K562 (cell line): ENCODE data around the gene SKAP1. TPM values are rescaled to one million over a fixed set of nuclear protein-coding genes. Genes with fewer than 3 reads are reported as not detected.
A peak's percentile ranks its signal among the peaks of the same experiment; 100 is the strongest.

ENCODE experiments used
- CTCF ChIP-seq, 3 experiments: IDR thresholded peaks in 2 of 3; conservative IDR thresholded peaks in 1 of 3; 2 replicates each; pipeline ENCODE4 v1.5.1; 2011 to 2012; ENCODE audit warnings: low read length in 3 of 3, mild to moderate bottlenecking in 3 of 3, control low read depth in 2 of 3, improper control_type of control experiment in 1 of 3, inconsistent platforms in 1 of 3, low read depth in 1 of 3, mixed read lengths in 1 of 3, moderate library complexity in 1 of 3; ENCODE audit not compliant: insufficient read depth in 2 of 3
- CTCFL ChIP-seq: IDR thresholded peaks from 2 replicates; pipeline ENCODE4 v1.6.1; 2011; ENCODE audit warnings: borderline replicate concordance, low read depth, mild to moderate bottlenecking, moderate library complexity, low read length; ENCODE audit not compliant: insufficient read depth, poor library complexity, severe bottlenecking
- FOXP4 ChIP-seq: sonication (generic); formaldehyde crosslinking; IDR thresholded peaks from 2 replicates; pipeline ENCODE4 v1.8.0; 2022; ENCODE audit warnings: mild to moderate bottlenecking, missing genetic modification reagents, borderline replicate concordance
- HIVEP1 ChIP-seq: fragments of 250-450 bp; sonication (Bioruptor Pico); IDR thresholded peaks from 2 replicates; pipeline ENCODE4 v1.4.0; 2020; ENCODE audit warnings: mild to moderate bottlenecking
- HMBOX1 ChIP-seq: sonication (generic); IDR thresholded peaks from 2 replicates; pipeline ENCODE4 v1.6.1; 2016
- HOMEZ ChIP-seq: fragments of 250-450 bp; sonication (Bioruptor Pico); IDR thresholded peaks from 2 replicates; pipeline ENCODE4 v1.4.0; 2020; ENCODE audit warnings: mild to moderate bottlenecking, moderate library complexity
- KDM1A ChIP-seq, 2 experiments: fragments of 450-650 bp; IDR thresholded peaks; 2 replicates each; pipeline ENCODE4 v1.6.1; 2016; ENCODE audit warnings: mild to moderate bottlenecking in 2 of 2
- PHF20 ChIP-seq: fragments of 450-650 bp; IDR thresholded peaks from 2 replicates; pipeline ENCODE4 v1.6.1; 2018; ENCODE audit not compliant: partially characterized antibody
- PKNOX1 ChIP-seq: fragments of 450-650 bp; IDR thresholded peaks from 2 replicates; pipeline ENCODE4 v1.6.1; 2016
- RCOR1 ChIP-seq, 2 experiments: IDR thresholded peaks; 2 replicates each; pipeline ENCODE4 v1.6.1; 2012; ENCODE audit warnings: low read depth in 2 of 2, low read length in 2 of 2, borderline replicate concordance in 1 of 2, improper control_type of control experiment in 1 of 2
- SIN3A ChIP-seq, 2 experiments: fragments of 150-350 bp in 1 of 2; IDR thresholded peaks; 2 replicates each; pipeline ENCODE4 v1.6.1; 2011 to 2016; ENCODE audit warnings: borderline replicate concordance in 2 of 2, low read depth in 2 of 2, low read length in 2 of 2, mild to moderate bottlenecking in 2 of 2, moderate library complexity in 2 of 2; ENCODE audit not compliant: control insufficient read depth in 1 of 2
- SP2 ChIP-seq: IDR thresholded peaks from 2 replicates; pipeline ENCODE4 v1.6.1; 2011; ENCODE audit warnings: mild to moderate bottlenecking, low read depth, low read length, moderate library complexity; ENCODE audit not compliant: poor library complexity, severe bottlenecking; ENCODE audit errors: extremely low read depth
- TCFL5 ChIP-seq: fragments of 250-450 bp; sonication (Bioruptor Pico); conservative IDR thresholded peaks from 2 replicates; pipeline ENCODE4 v1.6.1; 2021; ENCODE audit warnings: mild to moderate bottlenecking, moderate library complexity, matching md5 sums
- ZEB2 ChIP-seq: fragments of 450-650 bp; IDR thresholded peaks from 2 replicates; pipeline ENCODE4 v1.6.1; 2016
- ZFX ChIP-seq: sonication (generic); formaldehyde crosslinking; IDR thresholded peaks from 2 replicates; pipeline ENCODE4 v1.8.0; 2022; ENCODE audit warnings: mild to moderate bottlenecking, missing genetic modification reagents, moderate library complexity
- polyA plus RNA-seq, 8 experiments: library from polyadenylated mRNA; depleted of rRNA in 4 of 8; stranded (reverse) in 5 of 8; unstranded in 3 of 8; fragments of >200 nt; fragmentation: Nextera tagmentation in 2 of 8; fragmentation: Illumina TruSeq in 1 of 8; extraction: Ambion mirVana in 2 of 8; extraction: Trizol in 1 of 8; gene quantifications; 2 replicates each; pipeline versions ENCODE4 v1.2.1 to v1.2.3, GENCODE V29; 2011 to 2014; ENCODE audit warnings: inconsistent platforms in 1 of 8, missing spikeins in 1 of 8
- total RNA-seq, 7 experiments: library from RNA; depleted of rRNA in 6 of 7; stranded (reverse); fragments of >200 nt in 6 of 7; fragmentation: Illumina TruSeq in 2 of 7; extraction: Trizol in 2 of 7; gene quantifications; 2 replicates each; pipeline versions ENCODE4 v1.2.1 to v1.2.3, GENCODE V29; 2011 to 2021; ENCODE audit warnings: low replicate concordance in 1 of 7

The SKAP1 gene
- total and polyA plus RNA-seq, 9 of the 15 experiments (the other 6 are each of a cell fraction or from before 2014, with no cell fraction given), result 0.06 to 0.80 (median 0.10) TPM; not detected in 4

- TF ChIP-seq CTCFL (peak; percentile 61), SIN3A (IDR thresholded peaks at IDR 0.05; ENCODE audit: borderline replicate concordance in 2 of 2, control insufficient read depth in 1 of 2, low read depth in 2 of 2, low read length in 2 of 2) (no peak), HMBOX1 (peak; percentile 90), PKNOX1 (peak; percentile 54; the same call in 1 of the 2 replicates), SP2 (no peak), KDM1A (IDR thresholded peaks at IDR 0.05) (0 out of 4 replicates have a peak, but pooled peaks of 1 of the 2 experiments have one; percentile 28), ZEB2 (peak; percentile 63; the same call in 1 of the 2 replicates), PHF20 (no peak), ZFX (CRISPR knock-in tag) (0 out of 2 replicates have a peak, but pooled peaks have one; percentile 16), TCFL5 (CRISPR knock-in tag) (no peak), FOXP4 (CRISPR knock-in tag) (no peak), HOMEZ (CRISPR knock-in tag) (no peak), HIVEP1 (no peak), CTCF (IDR thresholded peaks at IDR 0.05 in 2 of 3, conservative IDR thresholded peaks at IDR 0.05 in 1 of 3; ENCODE audit: insufficient read depth in 2 of 3, low read depth in 1 of 3, low read length in 3 of 3) (peak; percentile 75 to 83 (median 78)), RCOR1 (IDR thresholded peaks at IDR 0.05; ENCODE audit: borderline replicate concordance in 1 of 2, low read depth in 2 of 2, low read length in 2 of 2) (peak in 1 of 2 experiments; percentile 93; a peak in 2 of 4 replicates)
These were observed 168.6 kb downstream of the SKAP1 start (continued) for GRCh38 chr17:48261297-48261880.
